ENCODE measurements around the gene FRMD3.

DNA sequence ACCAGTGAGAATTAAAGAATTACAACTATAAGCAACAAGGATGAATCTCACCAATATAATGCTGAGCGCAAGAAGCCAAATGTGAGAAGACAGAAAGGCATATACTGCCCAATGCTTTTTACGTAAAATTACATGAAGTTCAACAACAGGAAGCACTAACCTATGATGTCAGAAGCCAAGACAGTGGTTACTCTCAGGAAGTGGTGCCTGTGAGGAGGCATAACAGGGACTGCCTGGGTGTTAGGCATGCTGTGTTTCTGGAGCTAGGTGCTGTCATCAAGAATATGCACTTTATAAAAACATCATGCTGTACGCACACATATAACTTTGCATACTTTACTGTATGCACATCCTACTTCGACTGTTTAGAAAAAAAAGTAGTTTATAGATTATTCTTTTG lies 30.1 kb downstream of the FRMD3 start:
- TF ChIP-seq, protein P1, sequence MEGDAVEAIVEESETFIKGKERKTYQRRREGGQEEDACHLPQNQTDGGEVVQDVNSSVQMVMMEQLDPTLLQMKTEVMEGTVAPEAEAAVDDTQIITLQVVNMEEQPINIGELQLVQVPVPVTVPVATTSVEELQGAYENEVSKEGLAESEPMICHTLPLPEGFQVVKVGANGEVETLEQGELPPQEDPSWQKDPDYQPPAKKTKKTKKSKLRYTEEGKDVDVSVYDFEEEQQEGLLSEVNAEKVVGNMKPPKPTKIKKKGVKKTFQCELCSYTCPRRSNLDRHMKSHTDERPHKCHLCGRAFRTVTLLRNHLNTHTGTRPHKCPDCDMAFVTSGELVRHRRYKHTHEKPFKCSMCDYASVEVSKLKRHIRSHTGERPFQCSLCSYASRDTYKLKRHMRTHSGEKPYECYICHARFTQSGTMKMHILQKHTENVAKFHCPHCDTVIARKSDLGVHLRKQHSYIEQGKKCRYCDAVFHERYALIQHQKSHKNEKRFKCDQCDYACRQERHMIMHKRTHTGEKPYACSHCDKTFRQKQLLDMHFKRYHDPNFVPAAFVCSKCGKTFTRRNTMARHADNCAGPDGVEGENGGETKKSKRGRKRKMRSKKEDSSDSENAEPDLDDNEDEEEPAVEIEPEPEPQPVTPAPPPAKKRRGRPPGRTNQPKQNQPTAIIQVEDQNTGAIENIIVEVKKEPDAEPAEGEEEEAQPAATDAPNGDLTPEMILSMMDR (IDR thresholded peaks at IDR 0.05): no peak
- TF ChIP-seq SIN3A (IDR thresholded peaks at IDR 0.05; ENCODE audit: borderline replicate concordance, insufficient read depth, low read depth, low read length) (no peak), POLR2AphosphoS5 (IDR thresholded peaks at IDR 0.05; ENCODE audit: low read depth, low read length) (no peak)
- TF ChIP-seq, protein P2, sequence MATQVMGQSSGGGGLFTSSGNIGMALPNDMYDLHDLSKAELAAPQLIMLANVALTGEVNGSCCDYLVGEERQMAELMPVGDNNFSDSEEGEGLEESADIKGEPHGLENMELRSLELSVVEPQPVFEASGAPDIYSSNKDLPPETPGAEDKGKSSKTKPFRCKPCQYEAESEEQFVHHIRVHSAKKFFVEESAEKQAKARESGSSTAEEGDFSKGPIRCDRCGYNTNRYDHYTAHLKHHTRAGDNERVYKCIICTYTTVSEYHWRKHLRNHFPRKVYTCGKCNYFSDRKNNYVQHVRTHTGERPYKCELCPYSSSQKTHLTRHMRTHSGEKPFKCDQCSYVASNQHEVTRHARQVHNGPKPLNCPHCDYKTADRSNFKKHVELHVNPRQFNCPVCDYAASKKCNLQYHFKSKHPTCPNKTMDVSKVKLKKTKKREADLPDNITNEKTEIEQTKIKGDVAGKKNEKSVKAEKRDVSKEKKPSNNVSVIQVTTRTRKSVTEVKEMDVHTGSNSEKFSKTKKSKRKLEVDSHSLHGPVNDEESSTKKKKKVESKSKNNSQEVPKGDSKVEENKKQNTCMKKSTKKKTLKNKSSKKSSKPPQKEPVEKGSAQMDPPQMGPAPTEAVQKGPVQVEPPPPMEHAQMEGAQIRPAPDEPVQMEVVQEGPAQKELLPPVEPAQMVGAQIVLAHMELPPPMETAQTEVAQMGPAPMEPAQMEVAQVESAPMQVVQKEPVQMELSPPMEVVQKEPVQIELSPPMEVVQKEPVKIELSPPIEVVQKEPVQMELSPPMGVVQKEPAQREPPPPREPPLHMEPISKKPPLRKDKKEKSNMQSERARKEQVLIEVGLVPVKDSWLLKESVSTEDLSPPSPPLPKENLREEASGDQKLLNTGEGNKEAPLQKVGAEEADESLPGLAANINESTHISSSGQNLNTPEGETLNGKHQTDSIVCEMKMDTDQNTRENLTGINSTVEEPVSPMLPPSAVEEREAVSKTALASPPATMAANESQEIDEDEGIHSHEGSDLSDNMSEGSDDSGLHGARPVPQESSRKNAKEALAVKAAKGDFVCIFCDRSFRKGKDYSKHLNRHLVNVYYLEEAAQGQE (IDR thresholded peaks at IDR 0.05; ENCODE audit: insufficient read depth in 1 of 2, low read depth in 2 of 2, low read length in 1 of 2): no peak

Measured in Panc1 (cell line).